ENCODE measurements around the gene SLC2A3. TPM values are rescaled to one million over a fixed set of nuclear protein-coding genes. Genes with fewer than 3 reads are reported as not detected.
"Not testable (repeated sequence)": the region's sequence is repeated elsewhere in the genome, so short reads cannot be mapped to it uniquely, and the experiment has no call there.

The SLC2A3 gene
- total and polyA plus RNA-seq, 2 donors (not counting 3 experiments of a cell fraction or from before 2014, with no cell fraction given): 13.9 to 20.8 TPM

DNA sequence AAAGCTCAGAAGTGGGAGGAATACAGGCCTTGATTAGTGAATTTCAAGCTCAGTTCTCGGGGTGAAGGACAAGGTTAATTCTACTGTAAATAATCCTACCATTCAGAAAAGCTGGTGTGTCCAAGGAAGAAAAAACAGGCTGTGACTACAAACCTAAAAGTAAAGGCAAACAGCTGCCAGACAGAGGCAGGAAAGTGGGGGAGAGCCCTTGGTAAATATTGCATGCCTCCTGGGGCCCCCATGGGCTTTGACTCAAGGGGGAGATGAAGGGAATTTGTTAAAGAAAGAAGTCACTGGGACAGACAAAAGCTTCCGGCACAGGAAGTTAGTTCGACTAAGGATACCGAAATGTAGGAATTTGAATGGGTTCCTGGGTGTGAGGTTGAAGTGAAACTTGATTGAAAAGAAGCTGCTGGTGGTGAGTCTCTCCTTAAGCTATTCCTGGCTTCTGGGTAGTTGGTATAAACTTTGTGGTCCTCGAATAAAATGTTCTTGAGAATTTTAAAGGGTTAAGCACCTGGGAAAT is 30.3 kb downstream of the SLC2A3 start:
- DNase-seq (ENCODE audit: low read depth, low spot score); H3K9ac ChIP-seq (replicated peaks; ENCODE audit: extremely low read depth, insufficient read depth, low read length); H3K27ac ChIP-seq (ENCODE audit: insufficient read depth, low read depth, low read length); H3K4me1 ChIP-seq (ENCODE audit: control insufficient read depth, extremely low read depth, insufficient read depth, low read length); H3K4me2 ChIP-seq (ENCODE audit: insufficient read depth, low read length); H2AFZ ChIP-seq (ENCODE audit: low read depth, low read length); H3K79me2 ChIP-seq (ENCODE audit: control insufficient read depth, insufficient read depth, low read length); H3K36me3 ChIP-seq (ENCODE audit: control insufficient read depth in 2 of 2, extremely low read depth in 1 of 2, insufficient read depth in 2 of 2, low read length in 2 of 2); H4K20me1 ChIP-seq (replicated peaks; ENCODE audit: control insufficient read depth, extremely low read depth, insufficient read depth, low read length); H3K9me1 ChIP-seq (replicated peaks; ENCODE audit: control insufficient read depth, extremely low read depth, insufficient read depth, low read length); dilution Hi-C loops (cut with MboI; ENCODE audit: extremely low pct_ligation_motif_present, low sequenced_read_pairs); BruUV-seq (replicated peaks); H3K9me3 ChIP-seq (replicated peaks; ENCODE audit: control insufficient read depth, insufficient read depth, low read length); H3K4me3 ChIP-seq (replicated peaks in 1 of 3; ENCODE audit: insufficient read depth in 1 of 3, low read depth in 1 of 3, low read length in 3 of 3): not testable (repeated sequence)
- peak; percentile 79 for FAIRE-seq
- intact Hi-C loops (cut with micrococcal nuclease): loop anchor here (2.0 kb wide), 1 partner anchor 73 kb away; no protein-coding TSS in a partner anchor
- H3K27me3 ChIP-seq (ENCODE audit: control insufficient read depth in 2 of 2, insufficient read depth in 2 of 2, low read length in 2 of 2): peaks cover 5 to 17% of the 10 kb centered on the region in 2 experiments
- POLR2A ChIA-PET: interaction anchor here (0.7 kb wide), 1 partner anchor 107 kb away, joined by 3 read pairs; no protein-coding TSS in a partner anchor
- CTCF ChIA-PET: interaction anchor here (0.7 to 3.1 kb wide), 11 partner anchors 9 to 107 kb away, joined by 3 to 13 read pairs (median 8); no protein-coding TSS in a partner anchor

- no peak overlapping the region for H2AFZ ChIP-seq (ENCODE audit: low read depth, low read length)
- POLR2A ChIA-PET: interaction anchor here (0.7 kb wide), 1 partner anchor 107 kb away, joined by 3 read pairs; no protein-coding TSS in a partner anchor
Observed at GRCh38 chr12:7905071-7905470, 30.9 kb downstream of the SLC2A3 start.

GRCh38 chr12:7902416-7902815 is 33.6 kb downstream of the SLC2A3 start:
- POLR2A ChIA-PET; H3K27ac ChIP-seq (ENCODE audit: insufficient read depth, low read depth, low read length); H3K9ac ChIP-seq (replicated peaks; ENCODE audit: extremely low read depth, insufficient read depth, low read length); intact Hi-C loops (cut with micrococcal nuclease); DNase-seq (ENCODE audit: low read depth, low spot score); dilution Hi-C loops (cut with MboI; ENCODE audit: extremely low pct_ligation_motif_present, low sequenced_read_pairs); BruUV-seq (replicated peaks); H4K20me1 ChIP-seq (replicated peaks; ENCODE audit: control insufficient read depth, extremely low read depth, insufficient read depth, low read length); H2AFZ ChIP-seq (ENCODE audit: low read depth, low read length); H3K4me2 ChIP-seq (ENCODE audit: insufficient read depth, low read length); FAIRE-seq; H3K36me3 ChIP-seq (ENCODE audit: control insufficient read depth in 2 of 2, extremely low read depth in 1 of 2, insufficient read depth in 2 of 2, low read length in 2 of 2); H3K9me1 ChIP-seq (replicated peaks; ENCODE audit: control insufficient read depth, extremely low read depth, insufficient read depth, low read length); H3K4me1 ChIP-seq (ENCODE audit: control insufficient read depth, extremely low read depth, insufficient read depth, low read length); H3K9me3 ChIP-seq (replicated peaks; ENCODE audit: control insufficient read depth, insufficient read depth, low read length); H3K4me3 ChIP-seq (replicated peaks in 1 of 3; ENCODE audit: insufficient read depth in 1 of 3, low read depth in 1 of 3, low read length in 3 of 3); CTCF ChIA-PET; H3K79me2 ChIP-seq (ENCODE audit: control insufficient read depth, insufficient read depth, low read length): not testable (repeated sequence)
- peaks cover 10 to 16% of the 10 kb centered on the region in 2 experiments for H3K27me3 ChIP-seq (ENCODE audit: control insufficient read depth in 2 of 2, insufficient read depth in 2 of 2, low read length in 2 of 2)

More at GRCh38 chr12:7905071-7905470, 30.9 kb downstream of the SLC2A3 start:
- Histone ChIP-seq H4K20me1 (replicated peaks; ENCODE audit: control insufficient read depth, extremely low read depth, insufficient read depth, low read length) (no peaks in the 10 kb centered on the region), H3K36me3 (ENCODE audit: control insufficient read depth in 2 of 2, extremely low read depth in 1 of 2, insufficient read depth in 2 of 2, low read length in 2 of 2) (no peaks in the 10 kb centered on the region), H3K4me1 (ENCODE audit: control insufficient read depth, extremely low read depth, insufficient read depth, low read length) (peaks cover 6% of the 10 kb centered on the region), H3K9me3 (replicated peaks; ENCODE audit: control insufficient read depth, insufficient read depth, low read length) (no peaks in the 10 kb centered on the region), H3K9me1 (replicated peaks; ENCODE audit: control insufficient read depth, extremely low read depth, insufficient read depth, low read length) (no peaks in the 10 kb centered on the region), H3K4me3 (replicated peaks in 1 of 3; ENCODE audit: insufficient read depth in 1 of 3, low read depth in 1 of 3, low read length in 3 of 3) (no peak overlapping the region), H3K79me2 (ENCODE audit: control insufficient read depth, insufficient read depth, low read length) (no peaks in the 10 kb centered on the region), H3K27ac (ENCODE audit: insufficient read depth, low read depth, low read length) (no peak overlapping the region), H3K9ac (replicated peaks; ENCODE audit: extremely low read depth, insufficient read depth, low read length) (no peak overlapping the region), H3K4me2 (ENCODE audit: insufficient read depth, low read length) (peak overlapping the region; percentile 21), H3K27me3 (ENCODE audit: control insufficient read depth in 2 of 2, insufficient read depth in 2 of 2, low read length in 2 of 2) (peaks cover 6 to 21% of the 10 kb centered on the region in 2 experiments)
- dilution Hi-C loops (cut with MboI; ENCODE audit: extremely low pct_ligation_motif_present, low sequenced_read_pairs): no loop called here
- CTCF ChIA-PET: interaction anchor here (0.7 to 3.1 kb wide), 11 partner anchors 10 to 107 kb away, joined by 3 to 13 read pairs (median 8); no protein-coding TSS in a partner anchor
- FAIRE-seq (peak; percentile 77), DNase-seq (ENCODE audit: low read depth, low spot score) (peak; percentile 82)
- no peak for TF ChIP-seq MYC (IDR thresholded peaks at IDR 0.05; ENCODE audit: low read depth, low read length)
- TF ChIP-seq, protein P1, sequence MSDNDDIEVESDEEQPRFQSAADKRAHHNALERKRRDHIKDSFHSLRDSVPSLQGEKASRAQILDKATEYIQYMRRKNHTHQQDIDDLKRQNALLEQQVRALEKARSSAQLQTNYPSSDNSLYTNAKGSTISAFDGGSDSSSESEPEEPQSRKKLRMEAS (IDR thresholded peaks at IDR 0.05; ENCODE audit: insufficient read depth, insufficient read length): no peak
- TF ChIP-seq GATA2 (IDR thresholded peaks at IDR 0.05; ENCODE audit: insufficient read depth, insufficient read length, low read depth, low read length): no peak
- TF ChIP-seq CTCF (IDR thresholded peaks at IDR 0.05; ENCODE audit: extremely low read depth in 1 of 2, insufficient read depth in 1 of 2, low read depth in 1 of 2, low read length in 2 of 2): no peak
- no peak for TF ChIP-seq FOS (IDR thresholded peaks at IDR 0.05; ENCODE audit: borderline replicate concordance, insufficient read depth, low read length)
- TF ChIP-seq EZH2 (IDR thresholded peaks at IDR 0.05; ENCODE audit: borderline replicate concordance, low read depth, low read length, severe bottlenecking): no peak
- TF ChIP-seq POLR2AphosphoS5 (IDR thresholded peaks at IDR 0.05; ENCODE audit: insufficient read depth, low read depth, low read length): no peak
- TF ChIP-seq POLR2A (IDR thresholded peaks at IDR 0.05; ENCODE audit: low read depth, low read length): no peak
- intact Hi-C loops (cut with micrococcal nuclease): no loop called here
- BruUV-seq (replicated peaks): no TSS peak
